Prostate gland (tissue), 2 donors: Measurements from ENCODE around the gene IGSF11.

ENCODE experiments used
- POLR2AphosphoS5 ChIP-seq: sonication (generic); formaldehyde crosslinking; IDR thresholded peaks from one replicate; pipeline ENCODE4 v1.6.1; 2017; ENCODE audit warnings: antibody characterized with exemption
- TF ChIP-seq, protein P1 (sequence below), 4 experiments: fragments of 200-600 bp in 2 of 4; fragments of 450-650 bp in 2 of 4; sonication (generic) in 2 of 4; IDR thresholded peaks; 1 replicate in 3 of 4; 2 replicates in 1 of 4; pipeline ENCODE4 v1.5.1; 2016 to 2019; ENCODE audit warnings: antibody characterized with exemption in 4 of 4, mild to moderate bottlenecking in 2 of 4, moderate library complexity in 2 of 4

DNA sequence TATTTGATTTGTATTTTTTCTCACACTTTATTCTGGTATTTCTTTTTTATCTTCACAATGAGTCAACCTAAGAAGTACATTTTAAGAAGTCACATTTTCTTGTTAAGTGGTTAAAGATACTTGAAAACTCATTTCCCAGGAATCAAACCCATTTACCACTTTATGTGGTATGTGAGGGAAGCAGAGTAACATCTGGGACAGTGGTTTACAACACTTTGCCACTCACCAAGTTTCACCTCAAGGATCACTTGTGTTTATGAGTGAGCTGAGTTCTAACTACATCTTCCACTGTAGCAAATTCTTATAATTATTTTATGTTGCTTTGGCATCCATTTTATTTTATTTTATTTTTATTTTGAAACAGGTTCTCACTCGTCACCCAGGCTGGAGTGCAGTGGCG, 53.8 kb downstream of the IGSF11 start:
- TF ChIP-seq, protein P1, sequence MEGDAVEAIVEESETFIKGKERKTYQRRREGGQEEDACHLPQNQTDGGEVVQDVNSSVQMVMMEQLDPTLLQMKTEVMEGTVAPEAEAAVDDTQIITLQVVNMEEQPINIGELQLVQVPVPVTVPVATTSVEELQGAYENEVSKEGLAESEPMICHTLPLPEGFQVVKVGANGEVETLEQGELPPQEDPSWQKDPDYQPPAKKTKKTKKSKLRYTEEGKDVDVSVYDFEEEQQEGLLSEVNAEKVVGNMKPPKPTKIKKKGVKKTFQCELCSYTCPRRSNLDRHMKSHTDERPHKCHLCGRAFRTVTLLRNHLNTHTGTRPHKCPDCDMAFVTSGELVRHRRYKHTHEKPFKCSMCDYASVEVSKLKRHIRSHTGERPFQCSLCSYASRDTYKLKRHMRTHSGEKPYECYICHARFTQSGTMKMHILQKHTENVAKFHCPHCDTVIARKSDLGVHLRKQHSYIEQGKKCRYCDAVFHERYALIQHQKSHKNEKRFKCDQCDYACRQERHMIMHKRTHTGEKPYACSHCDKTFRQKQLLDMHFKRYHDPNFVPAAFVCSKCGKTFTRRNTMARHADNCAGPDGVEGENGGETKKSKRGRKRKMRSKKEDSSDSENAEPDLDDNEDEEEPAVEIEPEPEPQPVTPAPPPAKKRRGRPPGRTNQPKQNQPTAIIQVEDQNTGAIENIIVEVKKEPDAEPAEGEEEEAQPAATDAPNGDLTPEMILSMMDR (IDR thresholded peaks at IDR 0.05): no peak
- TF ChIP-seq POLR2AphosphoS5: no peak
